Activated B cell treated with CpG ODN at 0.5 μM for 24 hours (primary cell): ENCODE data around the gene MAD1L1. TPM values are rescaled to one million over a fixed set of nuclear protein-coding genes. Genes with fewer than 3 reads are reported as not detected.

Experiments used
- ATAC-seq: fragments of 200-7000 bp; cut with Tn5 transposase; one replicate; pipeline ENCODE4 v1.10.0; 2021; ENCODE audit warnings: low read depth, mild to moderate bottlenecking, moderate library complexity
- CTCF ChIA-PET: fragments of 350-600 bp; sonication (Branson Sonifier 250); formaldehyde crosslinking; loops from one replicate; lab custom pipeline; 2021; ENCODE audit warnings: antibody characterized with exemption; lab: Charles Lee
- POLR2A ChIA-PET: fragments of 350-600 bp; sonication (Branson Sonifier 250); formaldehyde crosslinking; loops from one replicate; lab custom pipeline; 2021; ENCODE audit warnings: antibody characterized with exemption; lab: Charles Lee
- DNase-seq: peaks from one replicate; pipeline ENCODE4 v3.0.0; 2022
- H3K27ac Mint-ChIP-seq: one replicate; pipeline ENCODE4 v1.8.0; 2020; ENCODE audit warnings: mixed read lengths
- H3K27me3 Mint-ChIP-seq: one replicate; pipeline ENCODE4 v1.8.0; 2021; ENCODE audit warnings: mixed read lengths
- H3K36me3 Mint-ChIP-seq: one replicate; pipeline ENCODE4 v1.8.0; 2021; ENCODE audit warnings: low read depth, mixed read lengths
- H3K4me1 Mint-ChIP-seq: one replicate; pipeline ENCODE4 v1.8.0; 2021; ENCODE audit warnings: mixed read lengths
- H3K4me3 Mint-ChIP-seq: one replicate; pipeline ENCODE4 v1.8.0; 2020; ENCODE audit warnings: mild to moderate bottlenecking, mixed read lengths
- H3K9me3 Mint-ChIP-seq: one replicate; pipeline ENCODE4 v1.8.0; 2020; ENCODE audit warnings: mixed read lengths
- CTCF ChIP-seq: fragments of 200-600 bp; IDR thresholded peaks from one replicate; pipeline ENCODE4 v1.8.0; 2022; ENCODE audit warnings: antibody characterized with exemption, mild to moderate bottlenecking
- intact Hi-C: fragments of 100-400 bp; cut with micrococcal nuclease; formaldehyde crosslinking; loops from one replicate; pipeline ENCODE4 v1.15.1; 2024
- total RNA-seq: library from RNA; stranded (reverse); gene quantifications from 2 replicates; pipeline ENCODE4 v1.2.3, GENCODE V29; 2022

MAD1L1 gene
- total RNA-seq, 1 donor from 2014 or later: 54.6 TPM

- intact Hi-C loops: no loop called here
- ATAC-seq: no peak
- H3K4me1 Mint-ChIP-seq: no peaks in the 10 kb centered on the region
Observed at GRCh38 chr7:1798191-1798590, 434.6 kb downstream of the MAD1L1 start.

DNA sequence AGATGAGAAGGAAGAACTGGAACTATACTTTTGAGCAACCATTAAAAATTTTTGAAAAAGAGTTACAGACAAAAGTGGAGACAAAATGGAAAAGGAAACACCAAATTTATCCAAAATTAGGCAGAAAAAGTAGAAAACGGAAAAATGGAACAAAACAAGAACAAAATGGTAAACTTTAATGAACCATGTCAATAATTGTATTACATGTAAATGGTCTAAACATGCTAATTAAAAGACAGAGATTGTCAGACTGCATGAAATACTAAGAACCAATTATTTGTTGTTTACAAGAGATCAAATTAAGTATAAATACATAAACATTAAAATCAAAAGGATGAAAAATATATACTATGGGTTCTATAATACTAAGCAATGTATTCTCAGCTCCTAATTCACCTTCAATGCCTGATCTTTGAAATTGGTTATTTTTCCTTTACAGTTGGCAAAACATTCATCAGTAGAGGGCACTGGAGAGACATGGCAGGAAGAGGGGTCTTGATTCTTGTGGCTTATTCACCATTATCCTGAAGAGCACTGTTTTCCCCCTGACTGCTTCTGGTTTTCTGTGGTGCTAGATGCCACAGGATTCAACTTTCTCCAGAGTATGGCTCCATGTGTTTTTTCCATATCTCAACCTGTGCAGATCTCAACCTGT is 437.7 kb downstream of the MAD1L1 start:
- peaks cover 27% of the 10 kb centered on the region for H3K9me3 Mint-ChIP-seq
- H3K4me3 Mint-ChIP-seq: no peak overlapping the region
- peaks cover 19% of the 10 kb centered on the region for H3K27me3 Mint-ChIP-seq
- TF ChIP-seq CTCF: no peak
- intact Hi-C loops: no loop called here
- H3K4me1 Mint-ChIP-seq: no peaks in the 10 kb centered on the region
- CTCF ChIA-PET: no interaction called here
- POLR2A ChIA-PET: no interaction called here
- no peak for DNase-seq
- H3K36me3 Mint-ChIP-seq: peaks cover 3% of the 10 kb centered on the region
- no peak for ATAC-seq
- no peak overlapping the region for H3K27ac Mint-ChIP-seq

More at GRCh38 chr7:1798191-1798590, 434.6 kb downstream of the MAD1L1 start:
- TF ChIP-seq CTCF: no peak
- no peak for DNase-seq
- CTCF ChIA-PET: no interaction called here
- H3K9me3 Mint-ChIP-seq: peaks cover 25% of the 10 kb centered on the region
- H3K27me3 Mint-ChIP-seq: peaks cover 19% of the 10 kb centered on the region
- no peak overlapping the region for H3K4me3 Mint-ChIP-seq
- peaks cover 3% of the 10 kb centered on the region for H3K36me3 Mint-ChIP-seq
- POLR2A ChIA-PET: no interaction called here
- H3K27ac Mint-ChIP-seq: no peak overlapping the region

GRCh38 chr7:1787681-1788235 is 445.0 kb downstream of the MAD1L1 start:
- H3K9me3 Mint-ChIP-seq: peaks cover 14% of the 10 kb centered on the region
- TF ChIP-seq CTCF: no peak

GRCh38 chr7:1787241-1787640 is 445.5 kb downstream of the MAD1L1 start:
- TF ChIP-seq CTCF: no peak
- ChIA-PET CTCF (no interaction called here), POLR2A (no interaction called here)
- Mint-ChIP-seq H3K4me1 (no peaks in the 10 kb centered on the region), H3K36me3 (peaks cover 3% of the 10 kb centered on the region), H3K4me3 (no peak overlapping the region), H3K27me3 (peaks cover 18% of the 10 kb centered on the region), H3K27ac (no peak overlapping the region), H3K9me3 (peaks cover 12% of the 10 kb centered on the region)
- ATAC-seq (no peak), DNase-seq (no peak)
- intact Hi-C loops: no loop called here

More at GRCh38 chr7:1787681-1788235, 445.0 kb downstream of the MAD1L1 start:
- ATAC-seq: no peak
- Mint-ChIP-seq H3K27ac (no peak overlapping the region), H3K36me3 (peaks cover 3% of the 10 kb centered on the region), H3K4me3 (no peak overlapping the region), H3K4me1 (no peaks in the 10 kb centered on the region), H3K27me3 (peaks cover 17% of the 10 kb centered on the region)
- POLR2A ChIA-PET: no interaction called here
- CTCF ChIA-PET: no interaction called here
- intact Hi-C loops: no loop called here
- DNase-seq: no peak

DNA sequence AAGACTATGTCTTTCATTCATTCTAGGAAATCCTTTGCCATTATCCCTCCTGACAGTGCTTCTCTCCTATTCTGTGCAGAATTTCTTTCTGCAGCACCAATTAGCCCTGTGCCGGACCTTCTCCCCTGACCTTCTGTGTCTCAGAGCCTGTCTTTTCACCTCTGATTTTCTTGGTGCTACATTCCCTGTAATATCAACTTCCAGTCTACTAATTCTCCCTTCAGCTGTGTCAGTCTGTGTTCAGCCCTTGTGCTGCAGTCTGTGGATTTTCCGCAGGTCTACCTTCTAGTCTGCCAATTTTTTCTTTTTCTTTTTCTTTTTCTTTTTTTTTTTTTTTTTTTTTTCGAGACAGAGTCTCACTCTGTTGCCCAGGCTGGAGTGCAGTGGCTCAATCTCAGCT is 446.9 kb downstream of the MAD1L1 start:
- no peak for ATAC-seq
- intact Hi-C loops: no loop called here
- TF ChIP-seq CTCF: no peak
- Mint-ChIP-seq H3K36me3 (peaks cover 3% of the 10 kb centered on the region), H3K4me3 (no peak overlapping the region), H3K4me1 (no peaks in the 10 kb centered on the region), H3K9me3 (peaks cover 12% of the 10 kb centered on the region), H3K27me3 (peaks cover 17% of the 10 kb centered on the region), H3K27ac (no peak overlapping the region)
- DNase-seq: no peak
- ChIA-PET CTCF (no interaction called here), POLR2A (no interaction called here)
